ENCODE data around the gene SKAP2.

Gene SKAP2

GRCh38 chr7:26662646-26663045, 201.7 kb downstream of the SKAP2 start:
- H3K4me3 ChIP-seq (ENCODE audit: insufficient read depth, low read depth, low read length, poor library complexity, severe bottlenecking): no peak overlapping the region

GRCh38 chr7:26659121-26659520, 205.3 kb downstream of the SKAP2 start:
- H3K9me3 ChIP-seq (ENCODE audit: control insufficient read depth, low read length): no peaks in the 10 kb centered on the region

More at GRCh38 chr7:26662646-26663045, 201.7 kb downstream of the SKAP2 start:
- H3K27me3 ChIP-seq (replicated peaks; ENCODE audit: control insufficient read depth, insufficient read depth, low read length, poor library complexity, severe bottlenecking): no peaks in the 10 kb centered on the region
- no peak overlapping the region for H3K27ac ChIP-seq (ENCODE audit: insufficient read depth, low read length, poor library complexity, severe bottlenecking)
- DNase-seq: no peak
- no peaks in the 10 kb centered on the region for H3K4me1 ChIP-seq (ENCODE audit: control insufficient read depth, insufficient read depth, low read length, poor library complexity, severe bottlenecking)
- no peaks in the 10 kb centered on the region for H3K9me3 ChIP-seq (ENCODE audit: control insufficient read depth, low read length)
- no peaks in the 10 kb centered on the region for H3K36me3 ChIP-seq (ENCODE audit: control insufficient read depth, insufficient read depth, low read length)

GRCh38 chr7:26658389-26659084, 205.9 kb downstream of the SKAP2 start:
- H3K4me3 ChIP-seq (ENCODE audit: insufficient read depth, low read depth, low read length, poor library complexity, severe bottlenecking): no peak overlapping the region
- H3K36me3 ChIP-seq (ENCODE audit: control insufficient read depth, insufficient read depth, low read length): no peaks in the 10 kb centered on the region
- no peak overlapping the region for H3K27ac ChIP-seq (ENCODE audit: insufficient read depth, low read length, poor library complexity, severe bottlenecking)
- H3K27me3 ChIP-seq (replicated peaks; ENCODE audit: control insufficient read depth, insufficient read depth, low read length, poor library complexity, severe bottlenecking): no peaks in the 10 kb centered on the region
- no peak for DNase-seq
- no peaks in the 10 kb centered on the region for H3K4me1 ChIP-seq (ENCODE audit: control insufficient read depth, insufficient read depth, low read length, poor library complexity, severe bottlenecking)
- no peaks in the 10 kb centered on the region for H3K9me3 ChIP-seq (ENCODE audit: control insufficient read depth, low read length)

More at GRCh38 chr7:26659121-26659520, 205.3 kb downstream of the SKAP2 start:
- no peak for DNase-seq
- no peaks in the 10 kb centered on the region for H3K36me3 ChIP-seq (ENCODE audit: control insufficient read depth, insufficient read depth, low read length)
- H3K27ac ChIP-seq (ENCODE audit: insufficient read depth, low read length, poor library complexity, severe bottlenecking): no peak overlapping the region
- H3K4me3 ChIP-seq (ENCODE audit: insufficient read depth, low read depth, low read length, poor library complexity, severe bottlenecking): no peak overlapping the region
- no peaks in the 10 kb centered on the region for H3K4me1 ChIP-seq (ENCODE audit: control insufficient read depth, insufficient read depth, low read length, poor library complexity, severe bottlenecking)
- no peaks in the 10 kb centered on the region for H3K27me3 ChIP-seq (replicated peaks; ENCODE audit: control insufficient read depth, insufficient read depth, low read length, poor library complexity, severe bottlenecking)

GRCh38 chr7:26657686-26658388, 206.6 kb downstream of the SKAP2 start:
- no peak for DNase-seq
- H3K27me3 ChIP-seq (replicated peaks; ENCODE audit: control insufficient read depth, insufficient read depth, low read length, poor library complexity, severe bottlenecking): no peaks in the 10 kb centered on the region

GRCh38 chr7:26657206-26657641, 207.2 kb downstream of the SKAP2 start:
- no peak for DNase-seq
- no peaks in the 10 kb centered on the region for H3K36me3 ChIP-seq (ENCODE audit: control insufficient read depth, insufficient read depth, low read length)
- H3K4me3 ChIP-seq (ENCODE audit: insufficient read depth, low read depth, low read length, poor library complexity, severe bottlenecking): no peak overlapping the region
- H3K4me1 ChIP-seq (ENCODE audit: control insufficient read depth, insufficient read depth, low read length, poor library complexity, severe bottlenecking): no peaks in the 10 kb centered on the region
- no peaks in the 10 kb centered on the region for H3K9me3 ChIP-seq (ENCODE audit: control insufficient read depth, low read length)
- H3K27ac ChIP-seq (ENCODE audit: insufficient read depth, low read length, poor library complexity, severe bottlenecking): no peak overlapping the region
- H3K27me3 ChIP-seq (replicated peaks; ENCODE audit: control insufficient read depth, insufficient read depth, low read length, poor library complexity, severe bottlenecking): no peaks in the 10 kb centered on the region

More at GRCh38 chr7:26657686-26658388, 206.6 kb downstream of the SKAP2 start:
- Histone ChIP-seq H3K36me3 (ENCODE audit: control insufficient read depth, insufficient read depth, low read length) (no peaks in the 10 kb centered on the region), H3K4me1 (ENCODE audit: control insufficient read depth, insufficient read depth, low read length, poor library complexity, severe bottlenecking) (no peaks in the 10 kb centered on the region), H3K27ac (ENCODE audit: insufficient read depth, low read length, poor library complexity, severe bottlenecking) (no peak overlapping the region), H3K9me3 (ENCODE audit: control insufficient read depth, low read length) (no peaks in the 10 kb centered on the region), H3K4me3 (ENCODE audit: insufficient read depth, low read depth, low read length, poor library complexity, severe bottlenecking) (no peak overlapping the region)

- no peaks in the 10 kb centered on the region for H3K4me1 ChIP-seq (ENCODE audit: control insufficient read depth, insufficient read depth, low read length, poor library complexity, severe bottlenecking)
- H3K27ac ChIP-seq (ENCODE audit: insufficient read depth, low read length, poor library complexity, severe bottlenecking): no peak overlapping the region
- no peaks in the 10 kb centered on the region for H3K27me3 ChIP-seq (replicated peaks; ENCODE audit: control insufficient read depth, insufficient read depth, low read length, poor library complexity, severe bottlenecking)
- no peaks in the 10 kb centered on the region for H3K36me3 ChIP-seq (ENCODE audit: control insufficient read depth, insufficient read depth, low read length)
- no peaks in the 10 kb centered on the region for H3K9me3 ChIP-seq (ENCODE audit: control insufficient read depth, low read length)
- no peak for DNase-seq
- no peak overlapping the region for H3K4me3 ChIP-seq (ENCODE audit: insufficient read depth, low read depth, low read length, poor library complexity, severe bottlenecking)
These were observed 207.7 kb downstream of the SKAP2 start for GRCh38 chr7:26656735-26657134.

- Histone ChIP-seq H3K4me3 (ENCODE audit: insufficient read depth, low read depth, low read length, poor library complexity, severe bottlenecking) (no peak overlapping the region), H3K27ac (ENCODE audit: insufficient read depth, low read length, poor library complexity, severe bottlenecking) (no peak overlapping the region), H3K9me3 (ENCODE audit: control insufficient read depth, low read length) (no peaks in the 10 kb centered on the region), H3K36me3 (ENCODE audit: control insufficient read depth, insufficient read depth, low read length) (no peaks in the 10 kb centered on the region), H3K4me1 (ENCODE audit: control insufficient read depth, insufficient read depth, low read length, poor library complexity, severe bottlenecking) (no peaks in the 10 kb centered on the region), H3K27me3 (replicated peaks; ENCODE audit: control insufficient read depth, insufficient read depth, low read length, poor library complexity, severe bottlenecking) (no peaks in the 10 kb centered on the region)
- no peak for DNase-seq
These were observed 208.6 kb downstream of the SKAP2 start for GRCh38 chr7:26655781-26656180.

GRCh38 chr7:26653430-26654399, 210.7 kb downstream of the SKAP2 start:
- H3K27me3 ChIP-seq (replicated peaks; ENCODE audit: control insufficient read depth, insufficient read depth, low read length, poor library complexity, severe bottlenecking): no peaks in the 10 kb centered on the region
- DNase-seq: no peak
- no peak overlapping the region for H3K4me3 ChIP-seq (ENCODE audit: insufficient read depth, low read depth, low read length, poor library complexity, severe bottlenecking)
- H3K36me3 ChIP-seq (ENCODE audit: control insufficient read depth, insufficient read depth, low read length): no peaks in the 10 kb centered on the region
- H3K27ac ChIP-seq (ENCODE audit: insufficient read depth, low read length, poor library complexity, severe bottlenecking): no peak overlapping the region
- no peaks in the 10 kb centered on the region for H3K9me3 ChIP-seq (ENCODE audit: control insufficient read depth, low read length)
- H3K4me1 ChIP-seq (ENCODE audit: control insufficient read depth, insufficient read depth, low read length, poor library complexity, severe bottlenecking): no peaks in the 10 kb centered on the region

- Histone ChIP-seq H3K4me1 (ENCODE audit: control insufficient read depth, insufficient read depth, low read length, poor library complexity, severe bottlenecking) (no peaks in the 10 kb centered on the region), H3K27me3 (replicated peaks; ENCODE audit: control insufficient read depth, insufficient read depth, low read length, poor library complexity, severe bottlenecking) (no peaks in the 10 kb centered on the region), H3K9me3 (ENCODE audit: control insufficient read depth, low read length) (no peaks in the 10 kb centered on the region), H3K36me3 (ENCODE audit: control insufficient read depth, insufficient read depth, low read length) (no peaks in the 10 kb centered on the region), H3K27ac (ENCODE audit: insufficient read depth, low read length, poor library complexity, severe bottlenecking) (no peak overlapping the region), H3K4me3 (ENCODE audit: insufficient read depth, low read depth, low read length, poor library complexity, severe bottlenecking) (no peak overlapping the region)
- no peak for DNase-seq
These were observed 211.8 kb downstream of the SKAP2 start for GRCh38 chr7:26652401-26653100.

Measured in effector memory CD4-positive, alpha-beta T cell (primary cell).